ENCODE results near the gene KLK13.

Gene KLK13

DNA sequence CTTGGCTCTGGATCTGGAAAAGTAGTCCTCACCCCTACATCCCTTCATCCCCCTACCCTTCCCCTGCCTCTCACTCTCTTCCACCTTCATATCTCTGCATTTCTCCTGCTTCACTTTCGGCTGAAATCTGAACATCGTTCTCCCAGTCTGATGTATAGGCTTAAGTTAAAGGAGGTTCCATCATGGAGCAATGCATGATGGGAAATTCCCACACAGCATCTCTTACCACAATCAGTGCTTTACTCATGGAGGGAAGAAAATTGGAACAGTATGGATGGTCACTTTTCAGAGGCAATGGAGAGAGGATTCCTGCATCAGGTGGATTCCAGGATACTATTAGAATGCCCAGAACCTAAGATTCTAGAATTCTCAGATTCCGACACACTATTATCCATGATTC is 57.4 kb downstream of the KLK13 start:
- DNase-seq (ENCODE audit: low read depth), result no peak
- no peak for TF ChIP-seq CTCF (conservative IDR thresholded peaks at IDR 0.05; ENCODE audit: low read depth, low read length)
- H3K4me3 ChIP-seq (ENCODE audit: low read depth, low read length), result no peak overlapping the region

GRCh38 chr19:51006406-51006805 is 58.5 kb downstream of the KLK13 start:
- no peak for DNase-seq (ENCODE audit: low read depth)
- no peak overlapping the region for H3K4me3 ChIP-seq (ENCODE audit: low read depth, low read length)
- no peak for TF ChIP-seq CTCF (conservative IDR thresholded peaks at IDR 0.05; ENCODE audit: low read depth, low read length)

Measured in choroid plexus epithelial cell (primary cell).